Mesendoderm (in vitro differentiated cells): ENCODE data around the gene TM9SF4.

ENCODE experiments used
- DNase-seq: peaks from one replicate; pipeline ENCODE4 v3.0.0; 2013
- H2AK5ac ChIP-seq: 2 replicates; pipeline ENCODE4 v1.6.1; 2013; ENCODE audit warnings: low read length, inconsistent platforms
- H2BK120ac ChIP-seq: 2 replicates; pipeline ENCODE4 v1.6.1; 2013; ENCODE audit warnings: low read depth, mild to moderate bottlenecking, low read length, moderate library complexity, mixed read lengths
- H2BK15ac ChIP-seq: replicated peaks from 2 replicates; pipeline ENCODE4 v1.6.1; 2013; ENCODE audit warnings: low read depth, mild to moderate bottlenecking, moderate library complexity
- H2BK5ac ChIP-seq: 2 replicates; pipeline ENCODE4 v1.6.1; 2013; ENCODE audit warnings: low read length, inconsistent platforms
- H3K18ac ChIP-seq: 2 replicates; pipeline ENCODE4 v1.6.1; 2013; ENCODE audit warnings: mild to moderate bottlenecking, low read length, mixed read lengths
- H3K23ac ChIP-seq: one replicate; pipeline ENCODE4 v1.6.1; 2013; ENCODE audit warnings: low read length
- H3K27ac ChIP-seq: 2 replicates; pipeline ENCODE4 v1.5.1; 2013; ENCODE audit warnings: low read depth, mild to moderate bottlenecking, inconsistent platforms, low read length, moderate library complexity
- H3K27me3 ChIP-seq: 2 replicates; pipeline ENCODE4 v1.6.1; 2013; ENCODE audit warnings: low read length, control low read depth, mild to moderate bottlenecking, inconsistent platforms; ENCODE audit not compliant: insufficient read depth, poor library complexity
- H3K36me3 ChIP-seq: 2 replicates; pipeline ENCODE4 v1.6.1; 2013; ENCODE audit warnings: low read length, inconsistent platforms; ENCODE audit not compliant: control insufficient read depth, insufficient read depth
- H3K4ac ChIP-seq: one replicate; pipeline ENCODE4 v1.6.1; 2013; ENCODE audit warnings: low read depth, mild to moderate bottlenecking, low read length, moderate library complexity
- H3K4me1 ChIP-seq: 2 replicates; pipeline ENCODE4 v1.6.1; 2013; ENCODE audit warnings: low read depth, low read length, inconsistent platforms; ENCODE audit not compliant: control insufficient read depth
- H3K4me2 ChIP-seq: 2 replicates; pipeline ENCODE4 v1.6.1; 2013; ENCODE audit warnings: low read length
- H3K4me3 ChIP-seq: 2 replicates; pipeline ENCODE4 v1.5.1; 2013; ENCODE audit warnings: mild to moderate bottlenecking, low read length
- H3K56ac ChIP-seq: one replicate; pipeline ENCODE4 v1.6.1; 2013; ENCODE audit warnings: low read length
- H3K79me1 ChIP-seq: 2 replicates; pipeline ENCODE4 v1.6.1; 2013; ENCODE audit warnings: low read length, inconsistent platforms
- H3K79me2 ChIP-seq: 2 replicates; pipeline ENCODE4 v1.6.1; 2013; ENCODE audit warnings: mild to moderate bottlenecking, low read length; ENCODE audit not compliant: control insufficient read depth, insufficient read depth
- H3K9ac ChIP-seq: 2 replicates; pipeline ENCODE4 v1.6.1; 2013; ENCODE audit warnings: low read length, inconsistent platforms
- H4K5ac ChIP-seq: one replicate; pipeline ENCODE4 v1.6.1; 2013; ENCODE audit warnings: low read length
- H4K8ac ChIP-seq: one replicate; pipeline ENCODE4 v1.6.1; 2013; ENCODE audit warnings: low read depth, mild to moderate bottlenecking, control low read depth, low read length, moderate library complexity
- WGBS: extraction: QIAGEN DNeasy Blood & Tissue Kit; methylation state at CpG from one replicate; pipeline ENCODE4 v1.1.7; 2013; ENCODE audit warnings: low lambda C conversion rate, missing lambda C conversion rate; ENCODE audit not compliant: insufficient coverage; ENCODE audit errors: extremely low coverage; 5-methylcytosine and 5-hydroxymethylcytosine counted together

Gene TM9SF4

GRCh38 chr20:32149566-32150170 lies 40.2 kb downstream of the TM9SF4 start:
- H3K79me1 ChIP-seq: no peaks in the 10 kb centered on the region
- no peak overlapping the region for H3K4ac ChIP-seq
- no peak overlapping the region for H3K27ac ChIP-seq
- H3K9ac ChIP-seq: no peak overlapping the region
- no peaks in the 10 kb centered on the region for H3K27me3 ChIP-seq
- no peak overlapping the region for H4K8ac ChIP-seq
- no peak overlapping the region for H2BK120ac ChIP-seq
- no peak overlapping the region for H4K5ac ChIP-seq
- no CpG with 5 or more reads among the region's 8 CpGs for WGBS
- H2BK5ac ChIP-seq: no peak overlapping the region
- no peak overlapping the region for H3K4me2 ChIP-seq
- no peaks in the 10 kb centered on the region for H3K4me1 ChIP-seq
- H3K4me3 ChIP-seq: no peak overlapping the region
- no peaks in the 10 kb centered on the region for H3K79me2 ChIP-seq
- no peak for DNase-seq
- H3K23ac ChIP-seq: no peak overlapping the region
- H2AK5ac ChIP-seq: no peak overlapping the region
- H2BK15ac ChIP-seq: no peak overlapping the region
- no peak overlapping the region for H3K18ac ChIP-seq
- peaks cover 8% of the 10 kb centered on the region for H3K36me3 ChIP-seq
- H3K56ac ChIP-seq: no peak overlapping the region

- Histone ChIP-seq H3K36me3 (peaks cover 6% of the 10 kb centered on the region), H3K9ac (no peak overlapping the region)
Measured at GRCh38 chr20:32150291-32150848, 40.9 kb downstream of the TM9SF4 start.

GRCh38 chr20:32152421-32153155 lies 43.1 kb downstream of the TM9SF4 start:
- H4K8ac ChIP-seq: no peak overlapping the region
- H3K9ac ChIP-seq: no peak overlapping the region
- H3K27ac ChIP-seq: no peak overlapping the region
- H2BK5ac ChIP-seq: no peak overlapping the region
- H4K5ac ChIP-seq: no peak overlapping the region
- H3K79me1 ChIP-seq: no peaks in the 10 kb centered on the region
- no peak overlapping the region for H3K4me2 ChIP-seq
- DNase-seq: no peak
- H3K4me1 ChIP-seq: no peaks in the 10 kb centered on the region
- H3K18ac ChIP-seq: no peak overlapping the region
- peaks cover 6% of the 10 kb centered on the region for H3K36me3 ChIP-seq
- no peak overlapping the region for H2BK120ac ChIP-seq
- no peak overlapping the region for H2AK5ac ChIP-seq
- no peak overlapping the region for H3K56ac ChIP-seq
- no peak overlapping the region for H3K4ac ChIP-seq
- H2BK15ac ChIP-seq: no peak overlapping the region
- H3K23ac ChIP-seq: no peak overlapping the region
- no peaks in the 10 kb centered on the region for H3K27me3 ChIP-seq
- no peaks in the 10 kb centered on the region for H3K79me2 ChIP-seq
- no peak overlapping the region for H3K4me3 ChIP-seq
- WGBS: no CpG with 5 or more reads among the region's 6 CpGs

More at GRCh38 chr20:32150291-32150848, 40.9 kb downstream of the TM9SF4 start:
- H3K27me3 ChIP-seq: no peaks in the 10 kb centered on the region
- H2BK5ac ChIP-seq: no peak overlapping the region
- no peak overlapping the region for H3K56ac ChIP-seq
- no peak overlapping the region for H3K27ac ChIP-seq
- no peak overlapping the region for H4K5ac ChIP-seq
- H3K18ac ChIP-seq: no peak overlapping the region
- H2BK120ac ChIP-seq: no peak overlapping the region
- no CpG with 5 or more reads among the region's 10 CpGs for WGBS
- no peaks in the 10 kb centered on the region for H3K79me1 ChIP-seq
- H3K4me1 ChIP-seq: no peaks in the 10 kb centered on the region
- DNase-seq: no peak
- H3K23ac ChIP-seq: no peak overlapping the region
- H3K4ac ChIP-seq: no peak overlapping the region
- H3K4me2 ChIP-seq: no peak overlapping the region
- H2BK15ac ChIP-seq: no peak overlapping the region
- H3K4me3 ChIP-seq: no peak overlapping the region
- H3K79me2 ChIP-seq: no peaks in the 10 kb centered on the region
- H4K8ac ChIP-seq: no peak overlapping the region
- no peak overlapping the region for H2AK5ac ChIP-seq

- no peak overlapping the region for H4K8ac ChIP-seq
- no peaks in the 10 kb centered on the region for H3K79me1 ChIP-seq
- H3K4me1 ChIP-seq: no peaks in the 10 kb centered on the region
- H4K5ac ChIP-seq: no peak overlapping the region
- no peak overlapping the region for H3K4me2 ChIP-seq
- H3K9ac ChIP-seq: no peak overlapping the region
- no peak overlapping the region for H3K4me3 ChIP-seq
- H3K27ac ChIP-seq: no peak overlapping the region
- H3K4ac ChIP-seq: no peak overlapping the region
- H3K18ac ChIP-seq: no peak overlapping the region
- WGBS: no CpG with 5 or more reads among the region's 4 CpGs
- H3K56ac ChIP-seq: no peak overlapping the region
- H2BK15ac ChIP-seq: no peak overlapping the region
- no peaks in the 10 kb centered on the region for H3K79me2 ChIP-seq
- no peak overlapping the region for H2AK5ac ChIP-seq
- H3K23ac ChIP-seq: no peak overlapping the region
- H3K27me3 ChIP-seq: no peaks in the 10 kb centered on the region
- no peak for DNase-seq
- H2BK120ac ChIP-seq: no peak overlapping the region
- no peak overlapping the region for H2BK5ac ChIP-seq
- H3K36me3 ChIP-seq: peaks cover 9% of the 10 kb centered on the region
Measured at GRCh38 chr20:32153156-32153665, 43.7 kb downstream of the TM9SF4 start.

- H3K18ac ChIP-seq: no peak overlapping the region
Measured at GRCh38 chr20:32153771-32154170, 44.3 kb downstream of the TM9SF4 start.

More at GRCh38 chr20:32153771-32154170, 44.3 kb downstream of the TM9SF4 start:
- H2BK120ac ChIP-seq: no peak overlapping the region
- no peak overlapping the region for H4K5ac ChIP-seq
- H3K27me3 ChIP-seq: no peaks in the 10 kb centered on the region
- no peak overlapping the region for H3K4ac ChIP-seq
- H2AK5ac ChIP-seq: no peak overlapping the region
- no peak overlapping the region for H3K4me3 ChIP-seq
- H3K79me1 ChIP-seq: no peaks in the 10 kb centered on the region
- no peak overlapping the region for H3K4me2 ChIP-seq
- no peak overlapping the region for H3K9ac ChIP-seq
- no peaks in the 10 kb centered on the region for H3K4me1 ChIP-seq
- H3K27ac ChIP-seq: no peak overlapping the region
- H4K8ac ChIP-seq: no peak overlapping the region
- no peak overlapping the region for H2BK5ac ChIP-seq
- H3K36me3 ChIP-seq: peaks cover 9% of the 10 kb centered on the region
- H3K23ac ChIP-seq: no peak overlapping the region
- no peak for DNase-seq
- H3K79me2 ChIP-seq: no peaks in the 10 kb centered on the region
- WGBS: no CpG with 5 or more reads among the region's 5 CpGs
- H3K56ac ChIP-seq: no peak overlapping the region
- H2BK15ac ChIP-seq: no peak overlapping the region
